Measurements from ENCODE around the gene CNPPD1.

Gene CNPPD1

DNA sequence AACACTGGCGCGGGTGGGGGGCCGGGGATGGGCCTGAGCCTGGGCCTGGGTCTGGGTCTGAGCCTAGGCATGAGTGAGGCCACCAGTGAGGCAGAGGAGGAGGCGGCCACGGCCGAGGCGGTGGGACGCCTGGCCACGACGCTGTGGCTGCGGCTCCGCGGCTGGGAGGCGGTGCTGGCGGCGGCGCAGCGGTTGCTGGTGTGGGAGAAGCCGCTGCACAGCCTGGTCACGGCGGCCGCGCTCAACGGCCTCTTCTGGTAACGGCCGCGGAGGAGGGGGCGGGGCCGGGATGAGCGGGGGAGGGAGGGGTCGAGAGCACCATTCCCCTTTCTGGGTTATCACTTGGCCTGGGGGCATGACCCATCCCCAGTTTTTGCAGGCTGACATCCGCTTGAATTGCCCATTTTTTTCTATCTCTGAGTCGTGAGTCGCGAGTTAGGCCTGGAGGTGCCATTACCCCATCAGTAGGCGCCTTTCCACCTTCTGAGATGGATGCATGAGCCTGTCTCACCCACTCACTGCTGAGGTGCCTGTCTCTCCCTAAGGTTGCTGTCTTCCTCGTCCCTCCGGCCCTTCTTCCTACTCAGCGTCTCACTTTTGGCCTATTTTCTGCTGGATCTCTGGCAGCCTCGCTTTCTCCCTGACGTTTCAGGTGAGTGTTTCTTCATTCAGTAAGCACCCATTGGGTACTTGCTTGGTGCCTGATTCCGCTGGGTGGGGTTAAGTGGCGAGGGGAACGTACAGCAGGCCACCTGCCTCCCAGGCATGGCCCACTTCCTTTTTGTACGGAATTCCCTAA is 1.9 kb upstream of the CNPPD1 start:
- DNase-seq, result no peak

DNA sequence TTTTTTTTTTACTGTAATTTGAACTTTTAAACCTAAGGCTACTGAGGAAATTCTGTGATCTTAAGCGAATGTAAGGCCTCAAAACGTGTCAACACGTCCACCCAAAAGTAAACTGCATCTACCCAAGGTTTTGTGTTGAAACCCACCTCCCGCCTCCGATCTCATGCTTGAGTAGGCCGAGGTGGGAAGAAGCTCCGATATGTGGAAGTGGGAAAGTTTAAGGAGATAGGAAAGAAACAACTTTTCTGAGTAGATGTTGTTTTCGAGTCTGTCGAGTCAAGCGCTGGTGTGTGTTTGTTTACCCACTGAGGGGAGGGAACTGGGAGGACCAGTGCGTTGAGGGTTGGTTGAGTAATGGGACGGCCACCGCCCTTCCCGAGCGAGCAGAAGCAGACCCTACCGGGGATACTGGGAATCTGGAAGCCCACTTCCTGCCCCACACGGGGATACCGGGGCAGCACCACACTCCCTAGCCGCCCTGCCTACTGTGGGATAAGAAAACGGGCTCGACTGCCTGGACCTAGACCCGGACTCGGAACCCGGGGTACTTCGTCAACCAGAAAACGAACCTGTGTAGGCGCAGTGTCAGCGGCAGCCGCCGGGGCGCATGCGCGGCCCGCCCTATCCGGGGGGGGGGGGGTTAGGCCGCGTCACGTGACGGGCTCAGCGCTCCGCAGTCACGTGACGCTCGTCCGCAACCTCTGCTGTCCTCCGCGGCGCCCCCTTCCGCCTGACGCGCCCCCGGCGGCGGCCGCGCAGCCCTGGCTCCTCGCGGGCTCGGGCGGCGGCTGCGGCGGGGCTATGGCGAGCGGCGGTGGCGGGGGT is 1.0 kb upstream of the CNPPD1 start, which contains the start of gene RETREG2:
TSS of gene RETREG2 (plus strand) at position 724 of the 825 bp plus-strand sequence. CDS start at position 802, 78 bp downstream.
- DNase-seq, result peak; percentile 61

DNA sequence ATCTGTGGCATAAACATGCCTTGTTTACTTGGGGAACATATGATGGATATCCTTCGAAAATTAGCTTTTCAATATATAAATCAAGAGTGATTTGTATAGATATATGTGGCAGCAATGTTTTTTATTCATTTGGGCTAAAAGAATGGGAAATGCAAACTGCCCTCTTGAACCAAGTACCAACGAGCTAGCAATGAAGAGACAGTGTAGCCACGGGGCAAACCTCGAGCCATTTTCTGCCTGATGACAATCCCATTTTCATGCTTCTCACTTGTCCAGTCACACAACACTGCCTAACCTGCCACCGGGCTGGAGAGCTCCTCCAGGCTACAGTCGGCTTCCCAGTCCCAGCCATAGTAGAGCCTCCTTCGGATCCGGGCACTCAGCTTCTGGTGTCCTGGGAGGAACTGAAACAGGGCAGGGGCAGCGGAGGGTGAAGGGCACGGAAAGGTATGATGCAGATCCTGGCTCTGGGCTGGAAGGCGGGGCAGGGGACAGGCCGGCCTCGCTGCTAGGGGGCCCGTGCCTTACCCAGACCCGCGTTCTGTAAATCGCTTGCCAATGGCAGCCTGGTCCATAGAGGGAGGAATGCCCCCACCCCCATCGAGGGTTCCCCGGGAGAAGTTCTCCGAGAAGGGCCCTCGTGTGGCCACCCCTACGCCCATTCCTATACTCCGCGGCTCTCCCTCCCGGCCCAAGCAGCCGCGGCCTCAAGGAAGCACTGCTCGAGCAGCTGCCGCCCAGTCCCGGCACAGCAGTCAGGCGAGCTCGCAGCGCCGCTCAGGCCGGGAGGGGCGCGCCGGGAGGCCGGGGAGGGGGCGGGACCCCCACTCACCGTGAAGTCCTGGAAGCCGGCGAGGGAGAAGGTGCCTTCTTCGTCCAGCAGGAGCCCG is 552 bp downstream of the CNPPD1 start:
- DNase-seq, result no peak

DNA sequence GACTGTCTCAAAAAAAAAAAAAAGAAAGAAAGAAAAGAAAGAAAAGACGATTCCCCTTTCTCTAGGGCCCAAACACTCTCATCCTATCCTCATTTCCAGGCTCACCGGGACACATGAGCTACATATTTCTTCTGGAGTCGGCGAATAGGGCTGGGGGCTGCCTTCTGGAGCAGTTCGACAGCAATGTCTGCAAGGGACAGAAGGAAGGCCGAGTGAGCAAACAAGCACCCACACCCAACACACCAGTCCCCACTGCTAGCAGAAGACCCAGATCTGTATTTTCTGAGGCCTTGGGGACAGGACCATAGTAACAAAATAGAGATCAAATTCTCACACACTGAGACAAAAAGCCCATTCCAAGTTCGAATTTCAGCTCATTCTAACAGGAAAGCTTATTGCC is 1.2 kb downstream of the CNPPD1 start:
- no peak for DNase-seq

DNA sequence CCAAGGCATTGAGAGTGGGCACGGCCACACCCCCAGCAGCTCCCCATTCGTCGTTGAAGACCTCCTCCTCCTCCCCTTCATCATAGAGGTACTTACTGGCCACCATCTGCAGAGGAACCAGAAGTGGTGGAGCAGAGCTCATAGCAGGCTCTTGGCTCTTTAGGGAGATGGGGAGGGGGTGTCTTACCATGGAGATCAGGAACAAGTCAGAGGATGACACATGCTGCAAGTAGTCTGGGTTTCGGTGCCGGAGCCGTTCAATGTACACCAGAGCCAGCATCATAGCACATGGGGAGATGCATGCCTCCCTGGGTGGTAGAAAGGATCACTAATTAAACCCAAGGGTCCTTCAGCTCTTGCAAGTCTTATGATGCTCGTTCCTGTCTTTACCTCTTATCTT is 1.9 kb downstream of the CNPPD1 start:
- no peak for DNase-seq

DNA sequence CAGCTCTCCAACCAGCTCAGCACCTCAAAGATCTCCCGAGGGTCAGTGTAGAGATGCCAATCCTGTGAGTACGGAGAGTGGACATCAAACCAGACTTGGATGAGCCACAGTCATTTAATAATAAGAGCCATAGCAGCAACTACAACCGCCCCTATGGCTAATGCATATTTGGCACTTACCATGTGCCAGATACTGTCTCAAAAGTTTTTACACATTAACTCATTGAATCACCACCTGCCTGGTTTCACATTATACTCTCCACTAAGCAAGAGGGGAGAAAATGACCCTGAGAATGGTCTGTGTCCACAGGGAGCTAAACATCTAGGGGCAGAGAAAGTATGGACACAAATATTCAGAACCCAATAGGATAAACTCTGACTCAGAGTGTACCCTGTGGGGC is 2.6 kb downstream of the CNPPD1 start:
- no peak for DNase-seq

DNA sequence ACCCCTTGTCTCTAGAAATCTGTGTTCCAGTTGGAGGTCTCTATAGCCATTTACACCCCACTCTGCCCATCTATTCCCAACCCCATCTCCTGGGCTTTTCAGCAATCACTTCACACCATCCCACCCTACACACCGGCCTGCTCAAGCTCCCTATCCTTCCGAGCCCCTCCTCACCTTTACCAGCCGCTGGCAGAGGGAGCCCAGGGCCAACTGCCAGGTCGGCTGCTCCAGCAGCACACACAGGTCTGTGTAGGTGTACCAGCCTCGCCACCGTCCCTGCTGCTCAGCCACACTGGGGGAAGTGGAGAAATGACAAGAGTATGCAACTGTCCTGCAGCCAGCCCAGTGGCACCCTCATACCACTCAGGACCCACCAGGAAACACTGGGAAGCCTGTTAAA is 3.5 kb downstream of the CNPPD1 start:
- DNase-seq, result no peak

DNA sequence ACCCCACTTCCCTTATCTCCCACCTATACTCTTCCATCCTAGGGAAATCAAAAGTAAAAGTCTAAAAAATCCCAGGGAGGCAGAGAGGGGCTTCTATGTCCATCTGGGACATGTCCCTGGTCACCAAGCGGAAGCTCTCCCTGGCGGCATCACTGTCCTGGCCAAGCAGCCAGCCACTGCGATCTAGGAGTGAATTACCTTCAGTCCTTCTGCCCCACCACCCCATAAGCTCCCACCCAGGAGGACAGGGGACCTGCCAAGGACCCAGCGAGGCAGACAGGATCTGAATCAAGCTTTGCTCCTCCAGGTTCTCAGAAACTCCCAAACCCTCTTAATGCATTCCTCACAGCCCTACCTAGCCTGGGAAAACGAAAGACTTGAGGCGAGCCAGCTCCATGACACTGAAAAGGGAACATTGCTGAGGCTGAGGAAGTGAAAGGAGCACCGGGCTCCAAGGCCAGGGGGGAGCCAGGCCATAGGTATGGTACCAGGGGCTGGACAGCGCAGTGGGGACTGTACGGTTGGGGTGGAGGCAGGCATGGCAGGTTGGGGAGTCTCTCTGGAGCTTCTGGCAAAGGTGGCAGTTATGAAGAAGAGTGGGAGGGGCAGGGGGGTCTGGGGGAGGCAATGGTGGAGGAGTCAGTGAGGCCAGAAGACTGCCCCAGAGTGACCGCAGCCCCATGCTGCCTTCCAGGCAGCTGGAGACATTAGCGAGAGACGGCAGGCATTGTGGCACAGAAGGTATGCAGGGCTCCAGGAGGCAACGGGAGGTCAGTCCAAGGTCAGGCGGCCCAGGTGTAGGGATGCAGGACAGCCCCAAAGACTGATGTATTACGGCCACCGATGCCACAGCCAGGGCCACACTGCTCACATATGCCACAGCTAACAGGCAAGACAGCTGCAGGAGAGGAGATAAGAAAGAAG is 4.2 kb downstream of the CNPPD1 start:
- DNase-seq, result no peak

DNA sequence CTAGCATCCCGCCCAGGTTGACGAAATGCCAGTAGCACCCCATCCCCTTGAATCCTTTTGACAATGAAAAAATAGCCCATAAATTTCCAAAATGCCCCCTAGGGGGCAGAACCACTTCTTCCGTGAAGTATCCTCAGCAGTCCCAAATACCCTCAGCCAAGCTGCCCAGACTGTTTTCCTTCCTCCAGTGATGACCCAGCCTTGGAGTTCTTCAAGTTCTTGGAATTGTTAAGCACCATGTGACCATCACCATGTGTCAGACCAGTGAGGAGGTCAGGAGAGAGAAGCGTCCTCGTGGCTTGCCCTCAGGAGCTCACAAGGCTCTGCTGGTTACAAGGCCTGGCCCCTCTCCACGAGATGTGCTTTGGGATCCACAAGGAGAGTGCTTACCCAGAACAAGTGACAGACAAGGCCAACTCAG is 5.5 kb downstream of the CNPPD1 start:
- no peak for DNase-seq

DNA sequence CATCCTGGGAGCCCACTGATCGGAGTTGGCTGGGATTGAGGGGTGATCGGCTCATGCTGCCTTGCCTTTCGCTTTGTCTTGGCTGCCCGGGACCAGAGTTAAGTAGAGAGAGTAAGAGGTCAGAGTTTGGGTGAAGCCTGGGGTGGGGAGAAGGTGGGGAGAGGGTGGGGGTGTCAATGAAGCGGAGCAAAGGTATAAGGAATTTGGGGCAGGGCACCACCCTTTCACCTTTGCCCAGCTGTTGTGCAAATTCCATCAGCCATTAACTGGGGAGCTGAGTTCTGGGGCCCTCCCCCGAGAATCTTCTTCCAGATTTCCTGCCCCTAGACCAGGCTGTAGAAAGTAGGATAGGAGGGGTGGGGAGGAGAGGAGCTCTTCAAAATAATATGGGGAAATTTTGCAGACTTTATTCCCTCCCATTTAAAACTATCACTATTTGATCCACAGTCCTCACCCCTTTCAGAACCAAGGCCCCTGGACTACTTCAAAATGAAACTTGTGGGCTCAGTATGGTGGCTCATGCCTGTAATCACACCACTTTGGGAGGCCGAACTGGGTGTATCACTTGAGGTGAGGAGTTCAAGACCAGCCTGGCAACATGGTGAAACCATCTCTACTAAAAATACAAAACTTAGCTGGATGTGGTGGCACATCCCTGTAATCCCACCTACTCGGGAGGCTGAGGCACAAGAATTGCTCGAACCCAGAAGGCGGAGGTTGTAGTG is 6.6 kb downstream of the CNPPD1 start, which contains the start of gene SLC23A3:
TSS of gene SLC23A3 (minus strand) at position 100 of the 725 bp plus-strand sequence. CDS start at position 55, 45 bp downstream.
- no peak for DNase-seq

DNA sequence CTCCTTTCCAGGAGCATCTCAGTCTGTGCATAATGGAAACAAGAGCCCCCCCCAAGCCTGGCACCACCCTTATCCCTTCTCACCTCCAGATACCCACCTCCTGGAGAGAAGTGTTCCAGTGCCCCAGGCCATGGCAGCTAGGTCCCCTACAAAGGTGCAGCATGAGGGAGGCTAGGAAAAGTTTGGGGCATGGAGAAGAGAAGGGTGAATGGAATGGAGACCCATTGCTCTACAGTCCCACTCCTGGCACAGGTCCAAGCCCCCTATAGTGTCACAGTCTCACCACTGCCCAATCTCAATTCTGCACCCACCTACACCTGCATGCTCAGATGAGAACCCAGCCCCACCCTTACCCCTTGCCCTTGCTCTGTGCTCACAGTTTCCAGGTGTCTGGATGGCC is 7.8 kb downstream of the CNPPD1 start:
- DNase-seq, result no peak

DNA sequence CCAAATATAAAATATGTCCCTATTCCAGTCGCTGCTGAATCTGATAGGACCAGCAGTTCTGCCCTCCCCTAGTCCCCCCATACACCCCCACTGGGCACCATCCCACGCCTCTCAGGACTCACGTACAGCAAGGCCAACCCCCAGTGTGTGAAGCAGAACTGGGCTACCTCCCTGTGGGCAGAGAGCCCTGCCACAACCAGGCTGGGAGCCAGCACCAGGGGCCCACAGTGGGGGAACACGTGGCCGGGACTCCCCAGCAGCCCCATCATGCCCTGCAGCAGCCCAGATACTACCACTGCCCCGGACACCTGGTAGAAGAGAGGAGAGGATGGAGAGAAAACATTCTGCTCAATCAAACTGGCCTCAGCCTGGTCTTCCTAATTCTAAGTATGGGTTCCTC is 8.2 kb downstream of the CNPPD1 start:
- no peak for DNase-seq

DNA sequence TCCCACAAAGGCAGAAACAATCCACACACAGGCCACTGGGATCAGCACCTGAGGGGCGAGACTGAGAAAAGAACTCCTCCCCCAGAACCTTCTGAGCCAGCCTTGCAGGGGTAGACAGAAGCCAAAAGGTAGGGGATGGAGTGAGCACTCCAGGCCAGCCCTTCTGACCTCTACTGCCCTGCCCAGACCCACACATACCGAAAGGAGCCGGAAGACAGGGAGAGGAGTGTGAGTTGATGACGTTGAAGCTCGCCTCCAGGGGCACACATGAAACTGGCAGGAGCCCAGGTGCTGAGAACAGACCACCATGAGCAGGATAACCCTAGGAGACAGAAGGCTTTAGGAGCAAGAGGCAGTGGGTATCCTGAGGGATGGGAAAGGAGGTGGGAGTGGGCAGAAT is 8.7 kb downstream of the CNPPD1 start:
- no peak for DNase-seq

DNA sequence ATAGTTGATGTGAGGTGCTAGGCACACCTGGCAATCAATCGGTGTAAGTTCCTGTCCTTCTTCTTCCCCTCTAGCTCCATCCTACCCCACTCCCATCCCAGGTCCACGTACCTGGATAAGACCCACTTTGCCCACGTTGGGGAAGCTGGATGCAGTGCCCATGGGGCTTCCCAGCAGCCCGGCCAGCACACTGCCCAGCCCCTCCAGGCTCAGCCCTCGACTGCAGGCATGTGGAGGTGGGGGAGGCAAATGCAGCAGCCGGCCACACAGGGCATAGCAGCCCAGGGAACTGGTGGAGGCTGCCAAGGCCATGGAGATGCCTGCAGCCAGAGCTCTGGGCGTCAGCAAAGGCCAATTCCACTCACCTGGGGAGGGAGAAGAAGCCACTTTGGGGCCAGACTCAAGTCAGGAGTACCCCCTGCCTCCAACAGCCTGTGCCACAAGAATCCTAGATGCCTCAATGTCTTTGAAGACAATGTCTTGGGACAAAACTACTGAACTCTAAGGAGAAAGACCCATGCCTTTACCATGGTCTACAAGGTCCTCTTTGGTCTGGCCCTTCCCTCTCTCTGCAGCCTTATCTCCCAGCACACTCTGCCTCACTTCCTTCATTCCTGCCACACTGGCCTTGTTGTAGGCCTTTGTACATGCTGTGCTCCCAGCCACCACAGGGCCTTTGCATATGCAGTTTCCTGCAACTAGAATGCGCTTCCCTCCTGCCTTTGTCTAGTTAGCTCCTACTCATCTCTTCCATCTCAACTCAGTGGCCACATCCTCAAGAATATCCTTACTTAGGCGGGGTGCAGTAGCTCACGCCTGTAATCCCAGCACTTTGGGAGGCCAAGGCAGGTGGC is 11.4 kb downstream of the CNPPD1 start:
- no peak for DNase-seq

DNA sequence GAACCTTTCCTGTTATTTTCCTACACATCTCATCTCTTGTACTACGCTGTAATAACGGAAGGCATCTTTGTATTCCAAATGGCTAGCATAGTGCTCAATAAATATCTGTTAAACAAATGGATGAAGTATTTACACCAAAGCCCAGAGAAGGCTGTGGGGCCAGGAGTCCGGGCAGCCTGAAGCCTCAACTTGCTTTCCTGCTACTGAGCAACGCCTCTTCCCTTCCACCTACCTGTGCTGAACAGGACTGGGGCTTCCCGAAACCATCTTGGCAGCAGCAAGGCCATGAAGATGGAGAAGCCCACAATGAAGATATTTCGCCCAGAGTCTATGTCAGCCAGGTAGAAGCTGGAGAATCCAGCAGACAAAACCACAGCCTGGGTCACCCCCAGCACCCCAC is 13.6 kb downstream of the CNPPD1 start:
- no peak for DNase-seq

DNA sequence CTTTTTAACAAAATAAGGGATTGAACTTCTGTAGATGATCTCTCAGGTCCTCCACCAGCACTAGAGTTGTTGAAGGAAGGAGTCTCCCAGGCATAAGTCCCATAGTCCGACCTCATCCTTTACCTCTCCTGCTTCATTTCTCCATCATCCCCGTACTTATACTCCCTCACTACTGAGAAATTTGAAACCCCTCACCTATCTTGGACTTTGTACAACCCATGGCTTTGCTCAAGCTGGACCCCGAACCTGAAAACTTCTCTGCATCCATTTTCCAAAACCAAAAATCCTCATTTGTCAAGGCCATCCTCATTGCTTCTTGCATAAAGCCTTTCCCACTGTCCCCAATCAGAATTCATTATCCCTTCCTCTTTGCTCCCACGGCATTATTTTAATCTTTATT is 15.6 kb downstream of the CNPPD1 start:
- DNase-seq, result no peak

DNA sequence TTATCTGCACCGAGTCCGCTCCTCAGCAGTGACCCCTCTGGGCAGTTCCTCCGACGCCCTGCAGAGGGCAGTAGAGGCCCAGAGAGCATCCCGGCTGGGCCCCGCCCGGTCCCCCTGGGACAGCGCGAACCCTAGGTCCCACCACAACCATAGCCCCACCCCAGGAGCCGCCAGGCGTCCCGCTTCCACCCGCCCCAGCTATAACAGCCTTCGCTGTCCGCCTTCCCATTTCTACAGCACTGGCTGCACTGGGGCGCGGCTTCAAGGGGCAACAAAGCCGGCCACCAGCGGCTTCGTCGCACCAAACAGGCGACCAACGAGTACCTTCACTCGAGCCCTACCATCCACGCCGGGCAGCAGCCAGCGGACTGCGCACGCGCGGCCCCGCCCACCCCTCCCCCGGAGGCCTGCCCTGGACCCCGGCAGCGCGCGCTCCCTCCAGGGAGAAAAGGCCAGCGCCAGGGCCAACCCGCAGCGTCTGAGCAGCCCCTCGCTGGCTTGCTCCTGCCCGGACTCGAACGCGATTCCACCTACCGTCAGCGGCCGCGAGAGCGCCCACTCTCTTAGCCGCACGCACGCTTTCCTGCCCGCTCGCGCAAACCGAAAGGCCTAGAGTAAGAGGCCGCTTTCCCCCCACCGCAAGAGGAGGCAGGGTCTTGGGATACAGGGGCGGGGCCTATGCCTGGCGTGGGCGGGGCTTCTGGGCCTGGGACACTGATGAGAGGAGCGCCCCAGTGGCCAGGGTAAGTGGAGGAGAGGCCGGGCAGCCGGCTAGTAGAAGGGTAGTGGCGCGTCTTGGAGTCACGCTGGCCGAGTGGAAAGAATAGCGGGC is 16.3 kb downstream of the CNPPD1 start, which contains the start of gene NHEJ1:
TSS of gene NHEJ1 (minus strand) at position 630 of the 832 bp plus-strand sequence. CDS start 2,453 bp downstream, outside the sequence.
- DNase-seq, result peak; percentile 81

DNA sequence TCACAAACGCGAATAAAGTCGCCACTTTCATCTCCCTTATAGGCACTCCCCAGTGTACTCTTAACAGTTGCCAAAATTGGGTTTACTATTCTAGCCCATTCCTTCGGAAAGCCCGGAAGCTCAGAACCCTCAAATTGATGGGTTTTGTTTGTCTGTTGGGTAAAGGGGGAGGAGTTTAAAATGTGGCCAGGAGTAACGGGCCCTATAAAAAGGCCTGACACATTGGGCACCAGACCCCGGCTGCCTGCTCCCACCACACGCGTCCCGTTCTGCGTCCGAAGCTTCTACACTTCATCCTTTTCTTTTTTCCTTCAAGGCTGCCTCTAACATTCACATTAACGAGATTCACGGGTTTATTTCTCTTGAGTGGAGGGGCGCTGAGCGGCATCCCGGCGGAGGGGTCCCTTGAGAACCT is 16.9 kb downstream of the CNPPD1 start:
- no peak for DNase-seq

DNA sequence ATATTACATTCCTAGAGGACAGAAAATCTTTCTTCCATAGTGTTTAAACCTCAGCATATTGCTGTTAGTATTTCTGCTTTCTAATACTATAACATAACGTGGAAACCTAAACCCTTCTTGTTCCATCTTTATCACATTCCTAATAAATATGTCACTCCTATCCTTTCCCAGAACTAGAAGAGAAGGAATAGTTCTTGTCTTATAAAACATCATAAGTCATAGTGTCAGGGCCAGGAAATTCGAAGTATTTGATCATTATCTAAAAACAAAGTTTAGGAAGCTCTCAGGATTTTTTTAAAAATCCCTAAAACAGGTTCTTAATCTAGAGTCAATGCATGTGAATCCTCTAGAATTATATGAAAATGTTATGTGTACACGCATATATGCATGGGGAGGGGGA is 18.1 kb downstream of the CNPPD1 start:
- no peak for DNase-seq

Measured in DMS 273 treated with DMSO at 0.1 percent for 48 hours (cell line).